Stimulated activated CD8-positive, alpha-beta memory T cell treated with anti-CD3 and anti-CD28 coated beads, Interleukin-15, amount 100 ng/mL, for 4 hours (primary cell): Measurements from ENCODE around the gene PLXNA4.

ENCODE experiments used
- DNase-seq, 2 donors: peaks; one replicate each; pipeline ENCODE4 v3.0.0-alpha.2; 2020; ENCODE audit warnings: low read depth in 2 of 2

The PLXNA4 gene

GRCh38 chr7:132263151-132263550 is 313.1 kb downstream of the PLXNA4 start:
- no peak for DNase-seq

GRCh38 chr7:132262160-132262470 is 314.2 kb downstream of the PLXNA4 start:
- no peak for DNase-seq

GRCh38 chr7:132261327-132262159 is 314.7 kb downstream of the PLXNA4 start:
- DNase-seq, result no peak

GRCh38 chr7:132258231-132258630 is 318.0 kb downstream of the PLXNA4 start:
- no peak for DNase-seq

- no peak for DNase-seq
Measured at GRCh38 chr7:132257253-132257652, 319.0 kb downstream of the PLXNA4 start.

- no peak for DNase-seq
Measured at GRCh38 chr7:132256721-132257212, 319.5 kb downstream of the PLXNA4 start.

GRCh38 chr7:132255898-132256297 is 320.4 kb downstream of the PLXNA4 start:
- no peak for DNase-seq

GRCh38 chr7:132255115-132255797 is 321.0 kb downstream of the PLXNA4 start:
- no peak for DNase-seq

- DNase-seq, result no peak
Measured at GRCh38 chr7:132254455-132254854, 321.8 kb downstream of the PLXNA4 start.

GRCh38 chr7:132252793-132253100 is 323.5 kb downstream of the PLXNA4 start:
- DNase-seq, result no peak

- DNase-seq, result no peak
Measured at GRCh38 chr7:132251327-132251659, 325.0 kb downstream of the PLXNA4 start.

- DNase-seq, result no peak
Measured at GRCh38 chr7:132250480-132251326, 325.6 kb downstream of the PLXNA4 start.

- DNase-seq, result no peak
Measured at GRCh38 chr7:132249256-132249971, 326.9 kb downstream of the PLXNA4 start.

GRCh38 chr7:132248841-132249240 is 327.4 kb downstream of the PLXNA4 start:
- no peak for DNase-seq

- DNase-seq, result no peak
Measured at GRCh38 chr7:132247995-132248618, 328.2 kb downstream of the PLXNA4 start.

GRCh38 chr7:132246591-132246990 is 329.7 kb downstream of the PLXNA4 start:
- no peak for DNase-seq

GRCh38 chr7:132245539-132245938 is 330.7 kb downstream of the PLXNA4 start:
- no peak for DNase-seq

- DNase-seq, result no peak
Measured at GRCh38 chr7:132244903-132245480, 331.3 kb downstream of the PLXNA4 start.

GRCh38 chr7:132243463-132243862 is 332.8 kb downstream of the PLXNA4 start:
- DNase-seq, result no peak

- DNase-seq, result no peak
Measured at GRCh38 chr7:132243051-132243450, 333.2 kb downstream of the PLXNA4 start.

- no peak for DNase-seq
Measured at GRCh38 chr7:132242192-132242812, 334.0 kb downstream of the PLXNA4 start.
